IPS DF 4.7 (cell line): Measurements from ENCODE around the gene WDR36.
A peak's percentile ranks its signal among the peaks of the same experiment; 100 is the strongest.
"Not testable (repeated sequence)": the region's sequence is repeated elsewhere in the genome, so short reads cannot be mapped to it uniquely, and the experiment has no call there.

Experiments
- DNase-seq: peaks from one replicate; pipeline ENCODE4 v3.0.0-alpha.2; 2013; ENCODE audit warnings: low spot score; ENCODE audit errors: extremely low read depth

Gene WDR36

GRCh38 chr5:111134864-111135263 is 42.7 kb downstream of the WDR36 start:
- DNase-seq, result no peak

DNA sequence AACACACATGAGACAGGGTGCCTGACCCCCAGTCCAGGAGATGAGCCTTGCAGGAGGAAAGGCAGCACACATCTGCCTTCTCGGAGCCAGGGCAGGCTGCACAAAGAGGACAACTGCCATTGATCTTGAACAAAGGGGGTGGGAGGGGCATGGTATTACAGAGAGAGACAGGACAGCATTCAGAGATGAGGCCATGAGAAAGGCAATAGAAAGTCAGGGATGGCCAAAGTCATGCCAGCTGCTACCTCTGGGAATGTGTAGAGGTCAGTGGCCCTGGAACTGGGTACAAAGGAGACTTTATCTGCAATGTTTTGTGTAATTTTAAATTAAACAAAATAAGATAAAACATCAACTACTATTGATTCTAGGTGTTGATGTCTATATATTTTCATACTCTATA is 43.2 kb downstream of the WDR36 start:
- DNase-seq, result no peak

- no peak for DNase-seq
Measured at GRCh38 chr5:111135946-111136345, 43.8 kb downstream of the WDR36 start.

DNA sequence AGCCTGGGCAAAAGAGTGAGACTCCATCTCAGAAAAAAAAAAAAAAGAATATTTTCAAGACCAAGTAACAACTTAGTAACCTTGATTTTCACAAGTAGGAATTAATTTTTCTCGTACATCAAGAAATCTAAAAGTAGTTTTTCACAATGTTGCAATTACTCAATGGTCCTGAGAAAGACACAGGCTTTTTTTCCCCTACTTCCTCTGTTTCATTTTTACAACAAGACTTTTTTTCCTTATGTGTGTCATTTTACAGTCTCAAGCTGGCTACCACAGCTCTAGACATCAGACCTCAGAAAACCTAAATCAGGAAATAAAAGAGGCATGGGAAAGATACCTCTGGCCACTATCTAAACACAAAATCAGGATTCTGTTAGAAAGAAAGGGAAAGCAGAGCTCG is 45.9 kb downstream of the WDR36 start:
- no peak for DNase-seq

GRCh38 chr5:111141471-111141870 is 49.3 kb downstream of the WDR36 start:
- DNase-seq, result not testable (repeated sequence)

DNA sequence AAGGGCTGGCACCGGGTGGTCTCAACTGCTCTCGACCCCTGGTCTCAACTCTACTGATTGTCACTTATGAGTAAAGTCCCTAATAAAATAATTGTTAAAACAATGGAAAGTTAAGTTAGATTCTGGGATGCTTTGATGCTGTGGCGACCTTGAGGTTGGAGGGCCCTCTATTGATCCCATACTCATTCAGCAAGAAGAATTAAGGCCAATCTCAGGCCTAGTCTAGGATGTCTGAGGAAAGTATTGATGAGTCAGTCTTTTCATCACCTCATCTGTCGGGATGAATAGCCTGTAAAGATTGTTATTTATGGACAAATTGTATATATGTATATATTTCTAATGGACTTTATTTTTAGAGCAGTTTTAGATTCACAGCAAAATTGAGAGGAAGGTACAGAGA is 50.8 kb downstream of the WDR36 start:
- no peak for DNase-seq

- no peak for DNase-seq
Measured at GRCh38 chr5:111143910-111144309, 51.8 kb downstream of the WDR36 start.

DNA sequence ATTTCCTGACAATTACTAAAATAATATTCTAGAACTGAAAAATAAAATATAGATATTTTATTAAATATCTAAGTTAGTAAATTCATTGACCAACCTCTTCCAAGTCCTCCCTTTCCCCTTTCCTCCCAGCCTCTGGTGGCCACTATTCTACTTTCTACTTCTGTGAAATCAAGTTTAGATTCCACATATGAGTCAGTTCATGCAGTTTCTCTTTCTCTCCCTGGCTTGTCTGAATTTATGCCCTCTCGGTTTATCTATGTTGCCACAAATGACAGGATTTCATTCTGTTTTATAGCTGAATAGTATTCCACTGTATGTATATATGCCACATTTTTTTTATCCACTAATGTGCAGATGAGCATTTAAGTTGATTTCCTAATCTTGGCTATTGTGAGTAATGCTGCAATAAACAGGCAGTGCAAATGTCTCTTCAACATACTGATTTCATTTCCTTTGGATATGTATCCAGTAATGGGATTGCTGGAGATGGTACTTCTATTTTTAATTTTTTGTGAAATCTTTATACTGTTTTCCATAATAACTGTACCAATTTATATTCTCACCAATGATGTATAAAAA is 52.3 kb downstream of the WDR36 start:
- no peak for DNase-seq

GRCh38 chr5:111146053-111146452 is 53.9 kb downstream of the WDR36 start:
- no peak for DNase-seq

DNA sequence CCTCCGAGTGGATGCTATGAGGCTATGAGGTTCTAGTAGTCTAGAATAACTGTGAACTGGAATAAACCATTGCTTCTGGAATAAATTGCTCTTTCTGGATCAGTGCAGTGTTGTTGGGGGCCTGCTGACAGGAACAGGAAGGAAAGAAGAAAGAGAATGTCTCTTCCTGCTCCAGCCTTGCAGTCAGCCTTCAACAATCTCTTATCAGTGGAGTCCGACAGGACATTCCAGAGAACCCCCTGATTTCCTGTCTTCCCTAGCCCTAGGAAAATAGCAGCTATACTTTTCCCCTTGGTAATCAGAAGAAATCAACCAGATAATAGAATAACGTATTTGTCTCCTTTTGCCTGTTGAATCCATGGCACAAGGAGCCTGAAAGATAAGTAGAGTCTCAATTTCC is 55.4 kb downstream of the WDR36 start:
- no peak for DNase-seq

GRCh38 chr5:111151998-111152397 is 59.9 kb downstream of the WDR36 start:
- no peak for DNase-seq

- no peak for DNase-seq
Measured at GRCh38 chr5:111153483-111153882, 61.3 kb downstream of the WDR36 start.

GRCh38 chr5:111153945-111154344 is 61.8 kb downstream of the WDR36 start:
- no peak for DNase-seq

GRCh38 chr5:111158105-111158744 is 66.1 kb downstream of the WDR36 start:
- peak; percentile 53 for DNase-seq

- DNase-seq, result no peak
Measured at GRCh38 chr5:111159845-111160244, 67.7 kb downstream of the WDR36 start.

DNA sequence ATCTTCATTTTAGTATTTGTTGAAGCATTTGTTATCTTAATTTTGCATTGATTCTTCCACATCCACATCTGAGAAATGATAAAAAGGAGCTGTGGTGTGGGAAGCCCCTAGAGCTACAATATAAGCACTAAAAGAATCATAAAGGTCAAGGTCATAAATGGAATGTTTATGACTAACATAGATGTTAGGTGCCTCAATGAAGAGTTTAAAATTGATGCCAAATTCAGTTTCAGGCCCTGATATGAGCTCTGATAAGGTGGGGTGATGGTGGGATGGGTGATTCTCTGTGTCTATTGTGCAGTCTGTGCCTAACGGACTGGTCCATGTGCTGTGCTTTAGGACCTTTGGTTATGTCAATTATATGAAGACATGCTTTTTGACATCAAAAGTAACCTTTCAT is 70.9 kb downstream of the WDR36 start:
- DNase-seq, result no peak

DNA sequence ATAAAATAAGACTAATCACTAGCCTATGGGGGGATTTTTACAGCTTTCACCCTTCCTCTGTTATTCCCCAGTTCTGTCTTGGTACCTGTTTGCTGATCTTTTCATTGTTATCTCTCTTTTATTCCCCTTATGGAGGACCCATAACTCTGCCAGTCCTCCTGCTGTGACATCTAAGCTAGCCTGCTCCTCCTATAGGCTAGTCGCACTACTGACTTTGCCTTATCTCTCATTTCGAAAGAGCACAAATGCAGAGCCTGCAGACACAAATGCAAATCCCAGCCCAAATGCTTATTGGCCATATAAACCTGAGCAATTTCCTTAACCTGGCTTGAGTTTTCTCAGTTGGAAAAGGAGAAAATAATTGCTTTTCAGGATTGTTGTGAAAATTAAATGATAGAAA is 72.9 kb downstream of the WDR36 start:
- no peak for DNase-seq

- DNase-seq, result no peak
Measured at GRCh38 chr5:111167551-111167950, 75.4 kb downstream of the WDR36 start.

DNA sequence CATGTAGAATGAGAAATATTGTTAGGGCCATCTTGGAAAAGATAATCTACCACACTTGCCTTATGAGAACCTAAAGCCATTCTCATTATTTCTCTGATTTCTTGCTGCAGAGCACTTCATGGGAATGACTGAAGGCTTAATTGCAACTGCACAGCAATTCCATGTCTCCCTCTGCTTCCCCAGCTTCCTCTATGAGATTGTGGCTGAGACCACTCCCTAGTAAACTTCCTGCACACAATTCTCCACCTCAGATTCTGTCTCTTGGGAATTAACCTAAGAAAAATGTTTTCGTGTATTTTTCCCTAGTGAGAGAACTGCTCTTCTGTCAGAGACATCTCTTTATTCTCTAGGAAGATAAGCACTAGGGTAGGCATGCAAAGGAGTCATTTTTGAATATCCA is 76.5 kb downstream of the WDR36 start:
- DNase-seq, result no peak

DNA sequence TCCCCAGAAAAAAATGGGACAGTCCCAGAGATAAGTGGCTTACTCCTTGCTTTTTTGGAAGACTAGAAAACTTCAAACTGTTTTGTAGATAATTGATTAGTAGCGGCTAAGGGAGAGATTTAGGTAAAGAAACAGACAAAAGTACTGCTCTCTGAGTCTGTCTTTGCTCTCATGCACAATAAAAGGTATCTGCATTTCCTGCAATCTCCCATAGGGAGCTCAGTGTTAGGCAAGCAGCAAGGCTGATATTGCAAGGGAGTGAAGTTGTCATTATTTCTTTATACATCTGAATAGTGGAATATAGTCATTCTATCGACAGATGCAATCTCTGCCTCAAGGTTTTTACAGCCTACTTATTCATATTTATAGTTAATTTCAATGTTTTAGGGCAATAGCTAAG is 77.1 kb downstream of the WDR36 start:
- no peak for DNase-seq

GRCh38 chr5:111170279-111170678 is 78.1 kb downstream of the WDR36 start:
- no peak for DNase-seq

DNA sequence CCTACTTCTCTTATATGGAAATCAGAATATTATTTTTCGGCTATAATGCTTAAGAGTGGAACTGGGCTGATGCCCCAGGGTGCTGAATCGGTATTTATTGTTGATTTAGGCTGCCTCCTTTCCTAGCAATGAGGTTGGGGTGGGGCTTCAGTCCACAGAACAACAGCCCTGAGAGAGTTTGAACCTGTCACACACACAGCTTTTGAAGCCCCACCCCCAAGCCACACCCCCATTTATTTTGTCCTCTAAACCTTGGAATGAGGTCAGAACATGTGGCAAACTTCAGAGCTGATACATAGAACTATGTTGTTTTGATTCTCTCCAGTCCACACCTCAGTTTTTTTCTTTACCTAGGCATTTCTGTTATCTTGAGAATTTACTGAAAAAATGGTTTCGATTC is 80.4 kb downstream of the WDR36 start:
- no peak for DNase-seq

DNA sequence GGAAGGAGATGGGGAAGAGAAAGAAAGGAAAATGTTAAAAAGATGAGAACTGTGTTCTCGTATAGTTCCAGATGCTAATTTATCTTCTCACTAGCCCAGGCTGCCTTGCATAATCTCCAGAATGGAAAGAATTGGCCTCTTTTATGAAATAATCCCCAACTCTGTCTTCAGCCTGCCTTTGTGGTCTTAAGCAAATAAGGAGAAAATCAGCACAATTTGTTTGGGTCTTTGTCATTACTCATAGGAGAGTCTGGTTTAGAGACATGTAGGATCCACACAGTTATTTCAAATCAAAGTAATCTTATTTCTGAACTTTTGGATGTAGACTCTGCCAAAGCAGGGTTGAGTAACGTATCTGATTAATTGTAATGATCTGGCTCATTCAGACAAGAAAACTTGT is 81.3 kb downstream of the WDR36 start:
- DNase-seq, result no peak
